ENCODE results near the gene CALN1. TPM values are rescaled to one million over a fixed set of nuclear protein-coding genes. Genes with fewer than 3 reads are reported as not detected.

Gene CALN1
- total and polyA plus RNA-seq, 9 of the 15 experiments (the other 6 are each of a cell fraction or from before 2014, with no cell fraction given): 1.4 to 7.5 (median 3.3) TPM

DNA sequence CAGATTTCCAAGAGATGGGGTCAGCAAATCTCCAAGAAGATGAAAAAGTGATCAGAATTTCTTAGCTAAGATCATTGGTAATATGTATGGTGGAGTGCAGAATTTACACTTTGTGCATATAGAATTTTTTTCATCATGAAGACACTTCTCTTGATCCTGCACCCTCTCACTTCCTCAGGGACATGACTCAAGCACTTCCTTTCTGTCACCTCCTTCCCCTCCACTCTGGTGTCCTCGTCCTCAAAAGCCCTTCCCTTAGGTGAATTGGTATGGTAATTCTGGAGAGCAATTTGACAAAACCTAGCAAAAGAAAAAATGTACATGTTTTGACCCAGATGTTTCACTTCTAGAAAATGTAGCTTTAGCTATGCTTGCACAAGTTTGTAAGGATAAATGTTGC, 18.1 kb downstream of the CALN1 start:
- no peak overlapping the region for H3K27ac ChIP-seq (ENCODE audit: extremely low read depth, low read depth, low read length)
- WGBS (ENCODE audit: insufficient coverage, low coverage, missing lambda C conversion rate): 19% methylated on average over 1 of the region's 1 CpG
- intact Hi-C loops (cut with micrococcal nuclease) (no loop called here), in situ Hi-C loops (cut with MboI) (no loop called here)
- H3K36me3 ChIP-seq (ENCODE audit: control insufficient read depth, insufficient read depth, low read length): no peaks in the 10 kb centered on the region
- H2AFZ ChIP-seq (ENCODE audit: low read depth, low read length): no peak overlapping the region
- H4K20me1 ChIP-seq (replicated peaks; ENCODE audit: control insufficient read depth, insufficient read depth, low read length): no peaks in the 10 kb centered on the region
- no peaks in the 10 kb centered on the region for H3K79me2 ChIP-seq (ENCODE audit: control insufficient read depth, insufficient read depth, low read length)
- ChIA-PET POLR2A (no interaction called here), CTCF (ENCODE audit: low intra/inter-chr PET ratio) (no interaction called here)
- H3K4me2 ChIP-seq (ENCODE audit: insufficient read depth, low read length): no peak overlapping the region
- BruUV-seq (replicated peaks): no TSS peak
- H3K4me3 ChIP-seq: no peak overlapping the region
- FAIRE-seq (no peak), ATAC-seq (no peak), DNase-seq (ENCODE audit: extremely low read depth in 1 of 4, low spot score in 3 of 4) (no peak)
- H3K9me1 ChIP-seq (ENCODE audit: control insufficient read depth, insufficient read depth, low read length): no peaks in the 10 kb centered on the region
- TF ChIP-seq SMAD2 (IDR thresholded peaks at IDR 0.05; ENCODE audit: low read depth, low read length): no peak
- TF ChIP-seq DDX20 (tag; IDR thresholded peaks at IDR 0.05; ENCODE audit: low read depth): no peak
- no peak for TF ChIP-seq GABPA (tag; conservative IDR thresholded peaks at IDR 0.05; ENCODE audit: low read depth)
- no peak for TF ChIP-seq DLX4 (CRISPR knock-in tag; IDR thresholded peaks at IDR 0.05)
- TF ChIP-seq NFIC (IDR thresholded peaks at IDR 0.05): no peak
- TF ChIP-seq POLR3G (IDR thresholded peaks at IDR 0.05; ENCODE audit: extremely low read depth, insufficient read length, insufficient replicate concordance): no peak
- no peak for TF ChIP-seq PTRF (tag; IDR thresholded peaks at IDR 0.05)
- H3K9me3 ChIP-seq (replicated peaks; ENCODE audit: control insufficient read depth, insufficient read depth, low read depth, low read length): no peaks in the 10 kb centered on the region
- no peaks in the 10 kb centered on the region for H3K4me1 ChIP-seq (replicated peaks in 1 of 2; ENCODE audit: control insufficient read depth in 2 of 2, insufficient read depth in 2 of 2, low read length in 2 of 2)
- no peak overlapping the region for H3K9ac ChIP-seq (ENCODE audit: insufficient read depth in 1 of 2, low read depth in 2 of 2, low read length in 2 of 2)
- peaks cover 0 to 2% of the 10 kb centered on the region in 2 experiments; a peak in 1 of 5 replicates for H3K27me3 ChIP-seq (ENCODE audit: control insufficient read depth in 2 of 2, insufficient read depth in 2 of 2, low read length in 2 of 2)
